Left lobe of liver (tissue), 2 donors: Measurements from ENCODE around the gene ZFP64. TPM values are rescaled to one million over a fixed set of nuclear protein-coding genes. Genes with fewer than 3 reads are reported as not detected.

Experiments
- ATAC-seq: fragments of 200-7000 bp; cut with Tn5 transposase; one replicate; pipeline ENCODE4 v1.9.1; 2020; ENCODE audit warnings: mild to moderate bottlenecking, moderate library complexity
- DNase-seq: peaks from one replicate; pipeline ENCODE4 v3.0.0-alpha.2; 2020; ENCODE audit warnings: low spot score
- total RNA-seq: library from RNA; stranded (reverse); gene quantifications from one replicate; pipeline ENCODE4 v1.2.1, GENCODE V29; 2021
- donor health status: DM: no; HTN: no; CAD: no; lungs with moderate emphysema.
- donor health status: DM: no; HTN: yes; CAD: no.

The ZFP64 gene
- total RNA-seq, 1 donor from 2014 or later: 5.7 TPM

GRCh38 chr20:52110456-52110855, 81.1 kb downstream of the ZFP64 start:
- no peak for ATAC-seq
- no peak for DNase-seq

GRCh38 chr20:52105442-52106422, 85.8 kb downstream of the ZFP64 start:
- ATAC-seq (no peak), DNase-seq (no peak)

GRCh38 chr20:52104546-52105441, 86.8 kb downstream of the ZFP64 start:
- DNase-seq: no peak
- ATAC-seq: peak; percentile 20

GRCh38 chr20:52103913-52104545, 87.5 kb downstream of the ZFP64 start:
- ATAC-seq: no peak
- DNase-seq: no peak

- DNase-seq: no peak
- ATAC-seq: no peak
Measured at GRCh38 chr20:52103335-52103912, 88.2 kb downstream of the ZFP64 start.

GRCh38 chr20:52102559-52102958, 89.0 kb downstream of the ZFP64 start:
- DNase-seq (no peak), ATAC-seq (no peak)

GRCh38 chr20:52102126-52102525, 89.5 kb downstream of the ZFP64 start:
- no peak for DNase-seq
- no peak for ATAC-seq
